Heart left ventricle (tissue), 16 donors: ENCODE measurements around the gene UBL5. TPM values are rescaled to one million over a fixed set of nuclear protein-coding genes. Genes with fewer than 3 reads are reported as not detected.

ENCODE experiments used
- ATAC-seq, 4 donors: fragments of 200-7000 bp; cut with Tn5 transposase; one replicate each; pipeline ENCODE4 v1.9.1; 2020 to 2022; ENCODE audit warnings: moderate library complexity in 4 of 4, mild to moderate bottlenecking in 3 of 4, moderate number of reproducible peaks in 1 of 4
- DNase-seq, 5 donors: peaks; one replicate each; pipeline ENCODE4 v3.0.0-alpha.2; 2020
- H3K27ac ChIP-seq, 12 donors: fragments of 200-600 bp; sonication (generic) in 4 of 12; one replicate each; pipeline versions ENCODE4 v1.5.0 to v1.8.0; 2016 to 2022; ENCODE audit warnings: mild to moderate bottlenecking in 2 of 12
- H3K27me3 ChIP-seq, 9 donors: fragments of 200-600 bp; sonication (generic) in 2 of 9; one replicate each; pipeline versions ENCODE4 v1.5.1 to v1.8.0; 2016 to 2022; ENCODE audit warnings: mild to moderate bottlenecking in 3 of 9
- H3K36me3 ChIP-seq, 9 donors: fragments of 200-600 bp; sonication (generic) in 2 of 9; one replicate each; pipeline versions ENCODE4 v1.5.0 to v1.8.0; 2018 to 2022; ENCODE audit warnings: mild to moderate bottlenecking in 2 of 9
- H3K4me1 ChIP-seq, 12 donors: fragments of 200-600 bp; sonication (generic) in 4 of 12; one replicate each; pipeline versions ENCODE4 v1.5.0 to v1.8.0; 2016 to 2022; ENCODE audit warnings: mild to moderate bottlenecking in 3 of 12
- H3K4me3 ChIP-seq, 12 donors: fragments of 200-600 bp; sonication (generic) in 4 of 12; one replicate each; pipeline versions ENCODE4 v1.5.0 to v1.8.0; 2017 to 2022; ENCODE audit warnings: mild to moderate bottlenecking in 9 of 12, moderate library complexity in 4 of 12
- H3K9me3 ChIP-seq, 12 donors: fragments of 200-600 bp; sonication (generic) in 4 of 12; one replicate each; pipeline versions ENCODE4 v1.5.0 to v1.8.0; 2016 to 2022; ENCODE audit warnings: mild to moderate bottlenecking in 1 of 12
- POLR2A ChIP-seq, 2 donors: fragments of 450-650 bp; IDR thresholded peaks; one replicate each; pipeline ENCODE4 v1.6.1; 2017; ENCODE audit warnings: antibody characterized with exemption in 2 of 2, mild to moderate bottlenecking in 2 of 2, moderate library complexity in 2 of 2
- WGBS, 4 donors: extraction: QIAGEN DNeasy Blood & Tissue Kit in 2 of 4; methylation state at CpG; one replicate each; pipeline versions ENCODE4 v1.1.5 to v1.1.7; 2013 to 2018; 5-methylcytosine and 5-hydroxymethylcytosine counted together
- intact Hi-C, 10 donors: fragments of 100-400 bp; cut with DNase I; formaldehyde crosslinking; loops; one replicate each; pipeline versions ENCODE4 v1.11.1 to v1.14.2; 2022
- polyA plus RNA-seq, 2 donors: library from polyadenylated mRNA; stranded (reverse); fragments of 200-250 nt; gene quantifications; one replicate each; pipeline ENCODE4 v1.2.3, GENCODE V29; 2013
- total RNA-seq, 9 donors: library from RNA; depleted of rRNA in 2 of 9; stranded (reverse); fragments of >200 nt in 2 of 9; fragmentation: NEBNext Ultra II Directional in 3 of 9; extraction: Animal tissue kit (Norgen Biotek cat#: 25700) in 3 of 9; gene quantifications; one replicate each; pipeline versions ENCODE4 v1.1.0 to v1.2.4, GENCODE V29; 2016 to 2023
- TF ChIP-seq, protein P1 (sequence below), 12 donors: fragments of 200-600 bp; sonication (generic) in 4 of 12; IDR thresholded peaks; one replicate each; pipeline versions ENCODE4 v1.5.0 to v1.8.0; 2018 to 2022; ENCODE audit warnings: antibody characterized with exemption in 12 of 12, mild to moderate bottlenecking in 5 of 12
- donor health status: ischemic (EF 13 %, LVEDD 7.1; RV severe dilation, severe dysfunction).
- donor health status: healthy with polysubstance abuse.
- donor health status: DM: no; HTN: yes; CAD: no.
- donor health status: DM: no; HTN: no; CAD: no.
- donor health status: ischemic (EF 25% LVEDD 6.9; RV normal size, moderate dysfunction).
- donor health status: ischemic (EF 25% LVEDD 5.7; RV mildly dilated, moderate dysfunction).
- donor health status: healthy.
- donor health status: DM: yes; HTN: yes; CAD: no.
- donor health status: ischemic (EF 35%, LVEDD 5.7; RV mildly dilated, moderate dysfunction).
- donor health status: nonischemic (EF 11% LVEDD 7.7; RV severe dilation, severe dysfunction).
- donor health status: DM: yes; HTN: yes; CAD: no.
- donor health status: PGD.
- donor health status: ischemic (EF 29% LVEDD 5.4; RV normal size, mild dysfunction).
- donor health status: nonischemic (EF 23%, LVEDD 6.1; RV moderate dilation, normal function).

The UBL5 gene
- total and polyA plus RNA-seq, 11 donors = 460 to 1,809 (median 496) TPM

GRCh38 chr19:9799162-9799561, 28.6 kb upstream of the UBL5 start:
- no peak for DNase-seq
- peaks cover 0 to 9% (median under 1%) of the 10 kb centered on the region in 12 donors for H3K4me1 ChIP-seq

DNA sequence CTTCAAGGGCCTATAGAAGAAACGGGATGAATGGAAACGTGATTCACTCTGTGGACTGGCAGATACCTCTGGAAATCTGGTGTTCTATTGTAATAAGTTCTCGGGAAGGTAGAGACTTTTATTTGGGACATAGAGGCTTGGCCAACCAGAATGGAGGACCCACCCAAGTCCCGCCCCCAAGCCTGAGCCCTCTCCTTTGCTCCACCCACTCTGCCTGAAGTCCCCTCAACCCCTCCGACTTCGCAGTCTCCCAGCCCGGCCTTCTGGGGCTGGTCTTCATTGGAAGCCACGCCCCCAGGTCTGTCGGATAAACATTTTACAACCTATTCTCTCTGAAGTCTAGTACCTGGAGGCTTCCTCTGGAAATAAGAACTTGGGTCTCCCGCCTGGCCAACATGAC, 25.7 kb upstream of the UBL5 start:
- Histone ChIP-seq H3K4me3 (no peak overlapping the region), H3K9me3 (no peaks in the 10 kb centered on the region), H3K27me3 (no peaks in the 10 kb centered on the region), H3K4me1 (no peaks in the 10 kb centered on the region), H3K27ac (no peak overlapping the region), H3K36me3 (peaks cover 0 to 24% (median 11%) of the 10 kb centered on the region in 9 donors)
- TF ChIP-seq, protein P1, sequence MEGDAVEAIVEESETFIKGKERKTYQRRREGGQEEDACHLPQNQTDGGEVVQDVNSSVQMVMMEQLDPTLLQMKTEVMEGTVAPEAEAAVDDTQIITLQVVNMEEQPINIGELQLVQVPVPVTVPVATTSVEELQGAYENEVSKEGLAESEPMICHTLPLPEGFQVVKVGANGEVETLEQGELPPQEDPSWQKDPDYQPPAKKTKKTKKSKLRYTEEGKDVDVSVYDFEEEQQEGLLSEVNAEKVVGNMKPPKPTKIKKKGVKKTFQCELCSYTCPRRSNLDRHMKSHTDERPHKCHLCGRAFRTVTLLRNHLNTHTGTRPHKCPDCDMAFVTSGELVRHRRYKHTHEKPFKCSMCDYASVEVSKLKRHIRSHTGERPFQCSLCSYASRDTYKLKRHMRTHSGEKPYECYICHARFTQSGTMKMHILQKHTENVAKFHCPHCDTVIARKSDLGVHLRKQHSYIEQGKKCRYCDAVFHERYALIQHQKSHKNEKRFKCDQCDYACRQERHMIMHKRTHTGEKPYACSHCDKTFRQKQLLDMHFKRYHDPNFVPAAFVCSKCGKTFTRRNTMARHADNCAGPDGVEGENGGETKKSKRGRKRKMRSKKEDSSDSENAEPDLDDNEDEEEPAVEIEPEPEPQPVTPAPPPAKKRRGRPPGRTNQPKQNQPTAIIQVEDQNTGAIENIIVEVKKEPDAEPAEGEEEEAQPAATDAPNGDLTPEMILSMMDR (IDR thresholded peaks at IDR 0.05) = no peak
- no peak for TF ChIP-seq POLR2A (IDR thresholded peaks at IDR 0.05)
- ATAC-seq = no peak
- intact Hi-C loops = no loop called here
- 89 to 94% (median 92%) methylated on average over 10 of the region's 10 CpGs for WGBS, 4 donors
- DNase-seq = no peak

More at GRCh38 chr19:9799162-9799561, 28.6 kb upstream of the UBL5 start:
- Histone ChIP-seq H3K4me3 (no peak overlapping the region), H3K9me3 (no peaks in the 10 kb centered on the region), H3K36me3 (peaks cover 0 to 3% (median 0%) of the 10 kb centered on the region in 9 donors), H3K27ac (no peak overlapping the region), H3K27me3 (no peaks in the 10 kb centered on the region)
- no peak for ATAC-seq
- intact Hi-C loops = loop anchor here (5.0 to 10.0 kb wide), 11 partner anchors 172 to 664 kb away; partner anchors contain the start of genes ZNF266 (in 2 of the 10), ZNF121 (in 1 of the 10) and ZNF317 (in 1 of the 10)
- TF ChIP-seq, protein P1 (IDR thresholded peaks at IDR 0.05) = no peak
- no peak for TF ChIP-seq POLR2A (IDR thresholded peaks at IDR 0.05)

DNA sequence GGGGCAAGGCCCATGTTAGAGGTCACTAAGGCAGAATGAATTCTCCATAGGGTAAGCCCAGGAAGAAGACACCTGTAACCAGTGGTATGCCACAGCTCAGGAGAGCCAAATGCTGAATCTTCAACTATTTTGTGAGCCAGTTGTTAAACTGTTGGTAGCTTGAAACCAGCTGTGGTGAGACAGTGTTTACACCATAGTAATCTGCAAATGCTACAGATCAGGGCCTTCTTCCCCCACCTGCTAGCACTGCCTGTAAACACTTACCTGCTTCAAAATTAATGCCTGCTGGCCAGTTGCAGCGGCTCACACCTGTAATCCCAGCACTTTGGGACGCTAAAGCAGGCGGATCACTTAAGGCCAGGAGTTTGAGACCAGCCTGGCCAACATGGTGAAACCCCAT, 20.9 kb upstream of the UBL5 start:
- Histone ChIP-seq H3K4me3 (no peak overlapping the region), H3K4me1 (no peaks in the 10 kb centered on the region), H3K9me3 (no peaks in the 10 kb centered on the region), H3K27ac (no peak overlapping the region), H3K36me3 (peaks cover 0 to 70% (median 54%) of the 10 kb centered on the region in 9 donors), H3K27me3 (no peaks in the 10 kb centered on the region)
- no peak for TF ChIP-seq POLR2A (IDR thresholded peaks at IDR 0.05)
- TF ChIP-seq, protein P1 (IDR thresholded peaks at IDR 0.05) = no peak
- DNase-seq = no peak
- no peak for ATAC-seq
- WGBS, 4 donors = 95 to 97% (median 96%) methylated on average over 3 of the region's 3 CpGs
- intact Hi-C loops = no loop called here

DNA sequence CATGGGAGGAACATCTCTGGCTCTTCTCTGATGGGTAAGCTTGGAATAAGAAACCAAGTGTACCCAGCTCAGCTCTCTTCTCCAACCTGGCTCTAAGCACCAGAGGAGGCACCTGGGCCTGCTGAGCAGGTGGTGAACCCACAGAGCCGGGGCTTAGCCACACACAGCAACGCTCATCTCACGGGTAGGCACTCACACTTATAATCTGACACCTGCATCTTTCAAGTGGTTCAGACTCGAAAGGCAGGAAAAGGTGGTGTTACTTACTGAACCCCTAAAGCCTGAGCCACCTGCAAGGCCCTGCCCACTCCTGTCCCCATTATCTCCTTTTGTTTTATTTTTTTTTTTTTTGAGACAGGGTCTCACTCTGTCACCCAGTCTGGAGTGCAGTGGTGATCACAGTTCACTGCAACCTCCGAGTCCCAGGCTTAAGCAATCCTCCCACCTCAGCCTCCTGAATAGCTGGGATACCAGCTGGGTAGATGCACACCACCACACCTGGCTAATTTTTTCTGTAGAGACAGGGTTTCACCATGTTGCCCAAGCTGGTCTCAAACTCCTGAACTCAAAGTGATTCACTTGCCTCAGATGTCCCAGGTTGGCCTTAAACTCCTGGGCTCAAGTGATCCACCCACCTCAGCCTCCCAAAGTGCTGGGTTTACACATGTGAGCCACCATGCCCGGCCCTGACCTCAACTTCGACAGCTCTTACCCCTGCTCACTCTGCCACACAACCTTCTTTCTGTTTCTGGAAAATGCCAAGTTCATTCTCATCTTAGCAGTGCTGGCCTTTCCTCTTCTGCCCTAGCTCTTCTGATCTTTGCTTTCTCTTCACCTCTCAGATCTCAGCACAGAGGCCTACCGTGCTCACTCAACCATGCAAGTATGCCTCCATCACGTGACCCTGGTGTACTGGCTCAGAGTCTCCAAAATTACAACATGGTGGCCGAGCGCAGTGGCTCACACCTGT, 18.6 kb upstream of the UBL5 start:
- TF ChIP-seq POLR2A (IDR thresholded peaks at IDR 0.05) = no peak
- TF ChIP-seq, protein P1 (IDR thresholded peaks at IDR 0.05) = no peak
- intact Hi-C loops = no loop called here
- DNase-seq (peak in 1 of 5 donors; percentile 17), ATAC-seq (no peak)
- Histone ChIP-seq H3K9me3 (no peaks in the 10 kb centered on the region), H3K4me3 (no peak overlapping the region), H3K4me1 (no peaks in the 10 kb centered on the region), H3K27me3 (no peaks in the 10 kb centered on the region), H3K36me3 (peaks cover 0 to 89% (median 68%) of the 10 kb centered on the region in 9 donors), H3K27ac (no peak overlapping the region)
- WGBS, 4 donors = 88 to 92% (median 90%) methylated on average over 11 of the region's 11 CpGs
